HepG2 (cell line): ENCODE data around the gene SPHK1. TPM values are rescaled to one million over a fixed set of nuclear protein-coding genes. Genes with fewer than 3 reads are reported as not detected.

Experiments
- ARID5B ChIP-seq: IDR thresholded peaks from 2 replicates; pipeline ENCODE4 v1.4.0; 2020; ENCODE audit warnings: mild to moderate bottlenecking, missing genetic modification reagents
- GFI1 ChIP-seq: sonication (generic); formaldehyde crosslinking; IDR thresholded peaks from 2 replicates; pipeline ENCODE4 v1.5.0; 2020; ENCODE audit warnings: missing genetic modification reagents, mild to moderate bottlenecking, borderline replicate concordance
- HNF4G ChIP-seq, 2 experiments: sonication (generic) in 1 of 2; formaldehyde crosslinking in 1 of 2; IDR thresholded peaks; 2 replicates each; pipeline versions ENCODE4 v1.4.0 to v1.6.1; 2011 to 2020; ENCODE audit warnings: borderline replicate concordance in 2 of 2, low read depth in 2 of 2, mild to moderate bottlenecking in 2 of 2, low read length in 1 of 2, missing genetic modification reagents in 1 of 2, moderate library complexity in 1 of 2
- ISL2 ChIP-seq: sonication (generic); formaldehyde crosslinking; IDR thresholded peaks from 2 replicates; pipeline ENCODE4 v1.5.0; 2020; ENCODE audit warnings: missing genetic modification reagents
- KLF11 ChIP-seq: IDR thresholded peaks from 2 replicates; pipeline ENCODE4 v1.6.1; 2016; ENCODE audit warnings: missing compliant biosample characterization
- MIXL1 ChIP-seq: IDR thresholded peaks from 2 replicates; pipeline ENCODE4 v1.6.1; 2016
- NBN ChIP-seq: fragments of 450-650 bp; conservative IDR thresholded peaks from 2 replicates; pipeline ENCODE4 v1.6.1; 2017
- PCBP2 ChIP-seq: fragments of 200-400 bp; formaldehyde crosslinking; optimal IDR thresholded peaks from 2 replicates; pipeline ENCODE3; 2018; ENCODE audit warnings: low read length, low read depth; ENCODE audit not compliant: poor library complexity, severe bottlenecking
- SALL1 ChIP-seq: sonication (generic); formaldehyde crosslinking; IDR thresholded peaks from 2 replicates; pipeline ENCODE4 v1.8.0; 2022; ENCODE audit warnings: mild to moderate bottlenecking, missing genetic modification reagents
- STAT5B ChIP-seq: sonication (generic); formaldehyde crosslinking; IDR thresholded peaks from 2 replicates; pipeline ENCODE4 v1.4.0; 2020; ENCODE audit warnings: missing genetic modification reagents
- ZBTB40 ChIP-seq, 2 experiments: fragments of 450-650 bp in 1 of 2; sonication (generic) in 1 of 2; formaldehyde crosslinking in 1 of 2; IDR thresholded peaks; 2 replicates each; pipeline versions ENCODE4 v1.6.1 to v1.8.0; 2016 to 2022; ENCODE audit warnings: antibody characterized with exemption in 1 of 2, mild to moderate bottlenecking in 1 of 2, missing genetic modification reagents in 1 of 2
- ZNF101 ChIP-seq: sonication (generic); formaldehyde crosslinking; IDR thresholded peaks from 2 replicates; pipeline ENCODE4 v1.4.0; 2020; ENCODE audit warnings: mild to moderate bottlenecking, low read depth, missing genetic modification reagents, borderline replicate concordance
- ZNF709 ChIP-seq: sonication (generic); formaldehyde crosslinking; IDR thresholded peaks from 2 replicates; pipeline ENCODE4 v1.5.0; 2020; ENCODE audit warnings: mild to moderate bottlenecking, missing genetic modification reagents
- ZNF772 ChIP-seq: sonication (generic); formaldehyde crosslinking; IDR thresholded peaks from 2 replicates; pipeline ENCODE4 v1.5.0; 2020; ENCODE audit warnings: mild to moderate bottlenecking, missing genetic modification reagents
- polyA plus RNA-seq, 8 experiments: library from polyadenylated mRNA; depleted of rRNA in 3 of 8; stranded (reverse) in 7 of 8; unstranded in 1 of 8; fragments of >200 nt; fragmentation: Illumina TruSeq in 4 of 8; extraction: Trizol in 4 of 8; gene quantifications; 2 replicates each; pipeline versions ENCODE4 v1.2.1 to v1.2.3, GENCODE V29; 2011 to 2016; ENCODE audit warnings: low read depth in 4 of 8, missing spikeins in 1 of 8, mixed read lengths in 1 of 8; ENCODE audit not compliant: insufficient read depth in 1 of 8
- total RNA-seq, 5 experiments: library from RNA; depleted of rRNA; stranded (reverse); fragments of >200 nt; fragmentation: Illumina TruSeq; extraction: Trizol; gene quantifications; 2 replicates each; pipeline ENCODE4 v1.2.3, GENCODE V29; 2016; ENCODE audit warnings: low read depth in 1 of 5
- TF ChIP-seq, protein P1 (sequence below): sonication (generic); formaldehyde crosslinking; IDR thresholded peaks from 2 replicates; pipeline ENCODE4 v1.4.0; 2020; ENCODE audit warnings: mild to moderate bottlenecking, low read depth, missing genetic modification reagents

SPHK1 gene
- total and polyA plus RNA-seq, 2 of the 13 experiments (the other 11 are each of a cell fraction or from before 2014, with no cell fraction given): 129 to 160 TPM

DNA sequence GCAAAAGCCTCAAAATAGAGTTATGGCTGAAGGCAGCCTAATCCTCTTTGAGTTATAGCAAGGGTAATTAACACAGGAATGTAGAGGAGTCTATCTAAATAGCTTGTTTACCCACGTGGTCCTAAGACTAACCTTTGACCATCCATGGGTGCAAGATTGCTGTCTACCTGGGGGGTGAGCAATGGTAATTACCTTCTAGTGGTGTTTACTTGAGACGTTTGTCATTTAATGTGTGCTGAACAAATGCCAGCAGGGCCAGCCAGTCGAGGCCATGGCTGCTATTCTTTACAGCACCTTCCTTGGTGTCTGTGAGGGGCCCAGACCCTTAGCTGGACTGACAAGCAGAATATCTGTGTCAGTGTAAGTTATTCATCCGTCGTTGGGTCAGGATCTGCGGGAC, 16.8 kb upstream of the SPHK1 start (continued):
- TF ChIP-seq, protein P1, sequence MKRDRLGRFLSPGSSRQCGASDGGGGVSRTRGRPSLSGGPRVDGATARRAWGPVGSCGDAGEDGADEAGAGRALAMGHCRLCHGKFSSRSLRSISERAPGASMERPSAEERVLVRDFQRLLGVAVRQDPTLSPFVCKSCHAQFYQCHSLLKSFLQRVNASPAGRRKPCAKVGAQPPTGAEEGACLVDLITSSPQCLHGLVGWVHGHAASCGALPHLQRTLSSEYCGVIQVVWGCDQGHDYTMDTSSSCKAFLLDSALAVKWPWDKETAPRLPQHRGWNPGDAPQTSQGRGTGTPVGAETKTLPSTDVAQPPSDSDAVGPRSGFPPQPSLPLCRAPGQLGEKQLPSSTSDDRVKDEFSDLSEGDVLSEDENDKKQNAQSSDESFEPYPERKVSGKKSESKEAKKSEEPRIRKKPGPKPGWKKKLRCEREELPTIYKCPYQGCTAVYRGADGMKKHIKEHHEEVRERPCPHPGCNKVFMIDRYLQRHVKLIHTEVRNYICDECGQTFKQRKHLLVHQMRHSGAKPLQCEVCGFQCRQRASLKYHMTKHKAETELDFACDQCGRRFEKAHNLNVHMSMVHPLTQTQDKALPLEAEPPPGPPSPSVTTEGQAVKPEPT (CRISPR knock-in tag): no peak
- TF ChIP-seq PCBP2 (no peak), ARID5B (peak; percentile 36; the same call in 1 of the 2 replicates), ZNF101 (no peak), NBN (no peak), ZNF709 (CRISPR knock-in tag) (0 out of 2 replicates have a peak, but pooled peaks have one; percentile 31), ISL2 (CRISPR knock-in tag) (0 out of 2 replicates have a peak, but pooled peaks have one; percentile 56), ZBTB40 (IDR thresholded peaks at IDR 0.05) (no peak), ZBTB40 (CRISPR knock-in tag; IDR thresholded peaks at IDR 0.05) (no peak), HNF4G (IDR thresholded peaks at IDR 0.05; ENCODE audit: borderline replicate concordance, low read depth, low read length) (peak; percentile 65), HNF4G (CRISPR knock-in tag; IDR thresholded peaks at IDR 0.05; ENCODE audit: borderline replicate concordance, low read depth) (no peak; the same call in 1 of the 2 replicates), STAT5B (CRISPR knock-in tag) (no peak), GFI1 (CRISPR knock-in tag) (no peak), MIXL1 (0 out of 2 replicates have a peak, but pooled peaks have one; percentile 65), KLF11 (CRISPR knock-in tag) (no peak), SALL1 (0 out of 2 replicates have a peak, but pooled peaks have one; percentile 23), ZNF772 (CRISPR knock-in tag) (peak; percentile 37; the same call in 1 of the 2 replicates)
